Erythroblast (primary cell): ENCODE data around the gene CALML3.

Experiments used
- GATA1 ChIP-seq: IDR thresholded peaks from 2 replicates; pipeline ENCODE4 v1.6.1; 2011; ENCODE audit warnings: low read depth, mild to moderate bottlenecking, control low read depth, low read length, moderate library complexity
- POLR2A ChIP-seq: IDR thresholded peaks from 2 replicates; pipeline ENCODE4 v1.6.1; 2011; ENCODE audit warnings: mild to moderate bottlenecking, low read length

- TF ChIP-seq POLR2A (no peak), GATA1 (no peak)
Measured at GRCh38 chr10:5522913-5523560, 1.7 kb upstream of the CALML3 start.
